HG03196 (cell line): ENCODE results near the gene ARPC5L.
"Not testable (repeated sequence)": the region's sequence is repeated elsewhere in the genome, so short reads cannot be mapped to it uniquely, and the experiment has no call there.

Experiments used
- ATAC-seq: cut with Tn5 transposase; IDR thresholded peaks from one replicate; pipeline ENCODE4 v1.9.1; 2021; ENCODE audit not compliant: unreplicated experiment

ARPC5L gene

GRCh38 chr9:124840300-124840833 is 21.6 kb upstream of the ARPC5L start:
- ATAC-seq, result no peak

- no peak for ATAC-seq
Observed at GRCh38 chr9:124841075-124841821, 20.7 kb upstream of the ARPC5L start.

- ATAC-seq, result no peak
Observed at GRCh38 chr9:124843456-124844034, 18.4 kb upstream of the ARPC5L start.

GRCh38 chr9:124844291-124844690 is 17.6 kb upstream of the ARPC5L start:
- ATAC-seq, result no peak

GRCh38 chr9:124846467-124846866 is 15.5 kb upstream of the ARPC5L start:
- not testable (repeated sequence) for ATAC-seq

- no peak for ATAC-seq
Observed at GRCh38 chr9:124846969-124847368, 15.0 kb upstream of the ARPC5L start.

- ATAC-seq, result no peak
Observed at GRCh38 chr9:124849801-124850200, 12.1 kb upstream of the ARPC5L start.

- no peak for ATAC-seq
Observed at GRCh38 chr9:124852121-124852828, 9.7 kb upstream of the ARPC5L start.

GRCh38 chr9:124852829-124853531 is 8.9 kb upstream of the ARPC5L start, which contains the start of gene WDR38:
WDR38 (plus strand) TSS chr9:124853460; CDS start chr9:124853532, 72 bp downstream.
- peak; percentile 58 for ATAC-seq

GRCh38 chr9:124853605-124854143 is 8.3 kb upstream of the ARPC5L start:
- ATAC-seq, result no peak

GRCh38 chr9:124854161-124854560 is 7.8 kb upstream of the ARPC5L start:
- ATAC-seq, result no peak

GRCh38 chr9:124854822-124855221 is 7.1 kb upstream of the ARPC5L start:
- ATAC-seq, result no peak

- ATAC-seq, result no peak
Observed at GRCh38 chr9:124855566-124855943, 6.4 kb upstream of the ARPC5L start.

GRCh38 chr9:124855944-124856765 is 5.8 kb upstream of the ARPC5L start:
- ATAC-seq, result no peak

GRCh38 chr9:124857533-124858162 is 4.3 kb upstream of the ARPC5L start:
- ATAC-seq, result no peak

- no peak for ATAC-seq
Observed at GRCh38 chr9:124858330-124859046, 3.4 kb upstream of the ARPC5L start.

GRCh38 chr9:124859803-124860581 is 1.9 kb upstream of the ARPC5L start:
- no peak for ATAC-seq
